ENCODE data around the gene CACNB2.

DNA sequence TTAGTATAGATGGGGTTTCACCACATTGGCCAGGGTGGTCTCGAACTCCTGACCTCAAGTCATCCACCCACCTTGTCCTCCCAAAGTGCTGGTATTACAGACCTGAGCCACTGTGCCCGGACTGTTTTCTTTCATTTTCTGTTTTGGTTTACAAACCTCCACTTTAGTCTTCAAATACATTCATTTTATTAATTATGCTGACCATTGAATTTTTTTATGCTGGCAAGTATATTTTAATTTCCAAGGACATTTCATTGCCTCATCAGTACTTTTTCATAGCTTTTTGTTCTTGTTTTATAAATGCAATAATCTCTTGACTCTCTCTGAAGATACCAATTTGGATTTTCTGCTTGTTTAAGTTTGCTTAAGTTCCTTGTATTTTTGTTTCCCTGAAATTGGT lies 170.5 kb downstream of the CACNB2 start:
- TF ChIP-seq ARNT (IDR thresholded peaks at IDR 0.05) (no peak), TARDBP (IDR thresholded peaks at IDR 0.05) (no peak), SP1 (IDR thresholded peaks at IDR 0.05) (no peak), HDGF (IDR thresholded peaks at IDR 0.05; ENCODE audit: borderline replicate concordance) (no peak), CTBP1 (IDR thresholded peaks at IDR 0.05; ENCODE audit: borderline replicate concordance) (no peak), FOXK2 (IDR thresholded peaks at IDR 0.05) (no peak)
